SU-DHL-6 (cell line): ENCODE measurements around the gene PNMT.

ENCODE experiments used
- H2AFZ ChIP-seq: fragments of 200-600 bp; sonication (generic); 2 replicates; pipeline ENCODE4 v1.6.1; 2014; ENCODE audit warnings: low read depth, mild to moderate bottlenecking, moderate library complexity, mixed read lengths, antibody characterized with exemption, low read length; ENCODE audit not compliant: severe bottlenecking
- H3F3A ChIP-seq: fragments of 200-600 bp; shearing (Covaris generic); 2 replicates; pipeline ENCODE4 v1.6.0; 2016; ENCODE audit warnings: antibody characterized with exemption, mild to moderate bottlenecking; ENCODE audit not compliant: insufficient read depth
- H3K27ac ChIP-seq: fragments of 200-600 bp; sonication (generic); 2 replicates; pipeline ENCODE4 v1.5.1; 2016; ENCODE audit warnings: low read depth, mild to moderate bottlenecking, low read length, moderate library complexity, mixed read lengths
- H3K27me3 ChIP-seq: fragments of 200-600 bp; sonication (generic), shearing (Covaris generic); 2 replicates; pipeline ENCODE4 v1.6.0; 2014; ENCODE audit warnings: mild to moderate bottlenecking, low read length
- H3K36me3 ChIP-seq: fragments of 200-600 bp; sonication (generic); 2 replicates; pipeline ENCODE4 v1.6.1; 2014; ENCODE audit warnings: mild to moderate bottlenecking, low read length, mixed read lengths
- H3K4me2 ChIP-seq: fragments of 300-600, 200-600 bp; shearing (Covaris generic), sonication (generic); 2 replicates; pipeline ENCODE4 v1.6.0; 2014; ENCODE audit warnings: low read length, low read depth, mild to moderate bottlenecking; ENCODE audit not compliant: poor library complexity, severe bottlenecking
- H3K4me3 ChIP-seq: fragments of 200-600 bp; sonication (generic); 2 replicates; pipeline ENCODE4 v1.5.1; 2014; ENCODE audit warnings: antibody characterized with exemption, low read length, mild to moderate bottlenecking, mixed read lengths; ENCODE audit not compliant: insufficient read depth, poor library complexity, severe bottlenecking
- H3K79me2 ChIP-seq: fragments of 200-600 bp; sonication (generic); 2 replicates; pipeline ENCODE4 v1.6.1; 2014; ENCODE audit warnings: mild to moderate bottlenecking, low read length, moderate library complexity; ENCODE audit not compliant: insufficient read depth
- H3K9ac ChIP-seq: fragments of 200-600 bp; sonication (generic); 2 replicates; pipeline ENCODE4 v1.7.0; 2014; ENCODE audit warnings: mild to moderate bottlenecking, low read length
- H3K9me2 ChIP-seq: fragments of 200-600 bp; sonication (generic); replicated peaks from 2 replicates; pipeline ENCODE4 v1.6.1; 2014; ENCODE audit warnings: low read length; ENCODE audit not compliant: insufficient read depth
- H3K9me3 ChIP-seq: fragments of 200-600 bp; sonication (generic); 2 replicates; pipeline ENCODE4 v1.6.1; 2014; ENCODE audit warnings: low read length, mixed read lengths; ENCODE audit not compliant: insufficient read depth
- H4K20me1 ChIP-seq: fragments of 200-600 bp; sonication (generic); 2 replicates; pipeline ENCODE4 v1.6.1; 2014; ENCODE audit warnings: low read depth, mild to moderate bottlenecking, antibody characterized with exemption, low read length, moderate library complexity, mixed read lengths
- EZH2phosphoT487 ChIP-seq: fragments of 200-600 bp; sonication (generic), shearing (Covaris generic); conservative IDR thresholded peaks from 2 replicates; pipeline ENCODE4 v1.6.1; 2018; ENCODE audit warnings: mild to moderate bottlenecking, antibody characterized with exemption, low read length, moderate library complexity, mixed read lengths
- TF ChIP-seq, protein P1 (sequence below): fragments of 200-600 bp; sonication (generic); IDR thresholded peaks from one replicate; pipeline ENCODE4 v1.5.1; 2017; ENCODE audit warnings: antibody characterized with exemption, mild to moderate bottlenecking, low read length, moderate library complexity; ENCODE audit not compliant: insufficient read depth, poor library complexity, severe bottlenecking

The PNMT gene

DNA sequence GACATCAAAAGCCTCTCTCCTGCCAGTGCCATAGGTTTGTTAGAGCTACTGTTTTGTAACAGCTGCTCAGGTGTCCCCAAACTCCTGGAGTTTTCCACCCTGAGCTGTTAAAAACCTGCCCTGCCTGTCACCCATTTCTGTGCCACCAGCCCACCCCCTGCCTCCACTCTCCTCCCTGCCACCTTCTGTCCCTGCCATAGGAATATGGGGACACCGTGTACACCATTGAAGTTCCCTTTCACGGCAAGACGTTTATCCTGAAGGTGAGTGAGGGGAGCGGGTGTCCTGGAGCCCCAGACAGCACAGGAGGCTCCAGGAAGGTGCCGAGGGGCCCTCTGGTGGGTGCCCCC, 8.3 kb upstream of the PNMT start:
- Histone ChIP-seq H3K4me3 (no peak overlapping the region), H3K36me3 (no peaks in the 10 kb centered on the region)

DNA sequence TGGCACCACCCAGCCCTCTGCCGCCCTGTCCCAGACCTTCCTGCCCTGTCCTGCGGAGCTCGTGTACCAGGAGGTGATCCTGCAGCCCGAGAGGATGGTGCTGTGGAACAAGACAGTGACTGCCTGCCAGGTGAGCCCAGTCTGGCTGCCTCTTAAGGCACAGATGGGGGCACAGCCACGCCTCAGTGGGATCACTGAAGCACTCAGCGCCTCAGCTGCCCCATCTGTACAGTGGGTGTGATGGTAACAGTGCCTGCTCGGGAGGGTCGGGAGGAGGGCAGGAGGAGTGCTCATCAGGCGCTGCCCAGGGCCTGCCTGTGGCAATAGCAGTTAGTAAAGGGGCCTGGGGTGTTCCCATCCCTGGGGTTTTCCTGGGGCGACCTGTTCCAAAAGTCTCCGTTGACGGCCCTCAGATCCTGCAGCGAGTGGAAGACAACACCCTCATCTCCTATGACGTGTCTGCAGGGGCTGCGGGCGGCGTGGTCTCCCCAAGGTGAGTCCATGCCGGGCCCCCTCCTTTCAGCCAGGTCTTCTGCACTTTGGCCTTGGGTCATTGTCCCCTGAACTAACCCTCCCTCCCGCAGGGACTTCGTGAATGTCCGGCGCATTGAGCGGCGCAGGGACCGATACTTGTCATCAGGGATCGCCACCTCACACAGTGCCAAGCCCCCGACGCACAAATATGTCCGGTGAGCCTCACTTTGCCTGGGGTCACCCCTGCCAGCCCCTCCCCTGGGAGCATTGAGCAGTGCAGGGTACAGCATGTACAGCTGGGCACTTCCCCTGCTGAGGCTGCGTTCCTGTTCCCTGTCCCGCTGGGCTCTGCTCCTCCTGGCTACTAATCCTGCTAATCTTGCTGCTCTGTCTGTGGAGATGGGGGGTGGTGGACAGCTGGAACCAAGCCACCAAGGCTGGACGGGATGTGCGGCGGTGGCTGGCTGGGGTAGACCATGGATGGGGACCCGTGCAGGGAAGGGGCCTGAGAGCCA, 7.6 kb upstream of the PNMT start:
- Histone ChIP-seq H3K36me3 (no peaks in the 10 kb centered on the region), H3K4me3 (no peak overlapping the region), H3K27ac (no peak overlapping the region), H3K9ac (no peak overlapping the region), H3K9me2 (no peaks in the 10 kb centered on the region), H3F3A (no peaks in the 10 kb centered on the region), H3K79me2 (no peaks in the 10 kb centered on the region), H2AFZ (no peak overlapping the region), H3K27me3 (no peaks in the 10 kb centered on the region), H4K20me1 (no peaks in the 10 kb centered on the region), H3K4me2 (no peak overlapping the region), H3K9me3 (no peaks in the 10 kb centered on the region)
- TF ChIP-seq, protein P1, sequence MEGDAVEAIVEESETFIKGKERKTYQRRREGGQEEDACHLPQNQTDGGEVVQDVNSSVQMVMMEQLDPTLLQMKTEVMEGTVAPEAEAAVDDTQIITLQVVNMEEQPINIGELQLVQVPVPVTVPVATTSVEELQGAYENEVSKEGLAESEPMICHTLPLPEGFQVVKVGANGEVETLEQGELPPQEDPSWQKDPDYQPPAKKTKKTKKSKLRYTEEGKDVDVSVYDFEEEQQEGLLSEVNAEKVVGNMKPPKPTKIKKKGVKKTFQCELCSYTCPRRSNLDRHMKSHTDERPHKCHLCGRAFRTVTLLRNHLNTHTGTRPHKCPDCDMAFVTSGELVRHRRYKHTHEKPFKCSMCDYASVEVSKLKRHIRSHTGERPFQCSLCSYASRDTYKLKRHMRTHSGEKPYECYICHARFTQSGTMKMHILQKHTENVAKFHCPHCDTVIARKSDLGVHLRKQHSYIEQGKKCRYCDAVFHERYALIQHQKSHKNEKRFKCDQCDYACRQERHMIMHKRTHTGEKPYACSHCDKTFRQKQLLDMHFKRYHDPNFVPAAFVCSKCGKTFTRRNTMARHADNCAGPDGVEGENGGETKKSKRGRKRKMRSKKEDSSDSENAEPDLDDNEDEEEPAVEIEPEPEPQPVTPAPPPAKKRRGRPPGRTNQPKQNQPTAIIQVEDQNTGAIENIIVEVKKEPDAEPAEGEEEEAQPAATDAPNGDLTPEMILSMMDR: no peak
- no peak for TF ChIP-seq EZH2phosphoT487

More for the DNA sequence above, 8.3 kb upstream of the PNMT start:
- Histone ChIP-seq H3K79me2 (no peaks in the 10 kb centered on the region), H3K9me3 (no peaks in the 10 kb centered on the region), H4K20me1 (no peaks in the 10 kb centered on the region), H3K9me2 (no peaks in the 10 kb centered on the region), H3K27me3 (no peaks in the 10 kb centered on the region), H2AFZ (no peak overlapping the region), H3K27ac (no peak overlapping the region), H3K4me2 (no peak overlapping the region), H3F3A (no peaks in the 10 kb centered on the region), H3K9ac (no peak overlapping the region)
- TF ChIP-seq EZH2phosphoT487: no peak
- TF ChIP-seq, protein P1: no peak

DNA sequence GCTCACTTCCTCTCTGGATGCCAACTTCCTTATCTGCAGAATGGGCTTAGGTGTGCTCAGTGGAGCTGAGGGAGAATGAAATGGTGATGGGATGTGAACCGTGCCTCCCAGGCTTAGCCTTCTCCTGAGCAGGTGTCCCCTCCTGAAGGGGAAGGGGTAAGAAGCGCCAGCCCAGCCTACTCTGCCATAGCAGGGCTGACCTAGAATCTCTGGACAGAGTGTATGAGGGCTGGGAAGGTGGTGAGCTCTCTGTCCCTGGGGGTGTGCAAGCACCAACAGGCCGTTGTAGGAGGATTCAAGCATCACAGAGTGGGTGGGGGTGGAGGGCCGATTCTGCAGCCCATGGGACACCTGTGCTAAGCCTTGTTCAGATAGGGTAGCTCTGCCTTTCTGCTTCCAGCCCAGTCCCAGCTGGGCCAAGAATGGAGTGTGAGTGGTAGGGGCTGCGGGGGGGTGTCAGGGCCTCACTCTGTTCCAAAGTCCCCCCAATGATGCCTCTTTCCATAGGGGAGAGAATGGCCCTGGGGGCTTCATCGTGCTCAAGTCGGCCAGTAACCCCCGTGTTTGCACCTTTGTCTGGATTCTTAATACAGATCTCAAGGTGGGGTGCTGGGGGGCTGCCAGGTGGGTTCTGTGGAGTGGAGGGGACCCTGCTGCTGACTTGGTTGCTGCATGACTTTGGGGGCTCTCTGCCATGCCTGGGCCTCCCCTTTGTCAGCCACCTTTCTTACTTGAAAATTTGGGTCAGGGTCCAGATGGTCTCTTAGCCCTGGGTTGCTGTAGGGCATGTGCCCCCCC, 6.3 kb upstream of the PNMT start:
- no peaks in the 10 kb centered on the region for H3K36me3 ChIP-seq
- no peaks in the 10 kb centered on the region for H3F3A ChIP-seq
- H2AFZ ChIP-seq: no peak overlapping the region
- H3K4me3 ChIP-seq: no peak overlapping the region
- H4K20me1 ChIP-seq: no peaks in the 10 kb centered on the region
- no peak overlapping the region for H3K9ac ChIP-seq
- H3K79me2 ChIP-seq: no peaks in the 10 kb centered on the region
- no peaks in the 10 kb centered on the region for H3K27me3 ChIP-seq
- H3K9me2 ChIP-seq: no peaks in the 10 kb centered on the region
- no peak overlapping the region for H3K27ac ChIP-seq
- H3K9me3 ChIP-seq: no peaks in the 10 kb centered on the region
- H3K4me2 ChIP-seq: no peak overlapping the region
- no peak for TF ChIP-seq EZH2phosphoT487
- TF ChIP-seq, protein P1: no peak
